Ectodermal cell (in vitro differentiated cells): ENCODE results near the gene TAX1BP3.

Source experiments
- H3K27ac ChIP-seq: 2 replicates; pipeline ENCODE4 v1.7.0; 2013; ENCODE audit warnings: mild to moderate bottlenecking, low read depth, low read length; ENCODE audit not compliant: insufficient read depth, poor library complexity, severe bottlenecking
- H3K27me3 ChIP-seq: 2 replicates; pipeline ENCODE4 v1.7.0; 2013; ENCODE audit warnings: mild to moderate bottlenecking, low read length; ENCODE audit not compliant: insufficient read depth, control insufficient read depth, poor library complexity, severe bottlenecking
- H3K36me3 ChIP-seq: one replicate; pipeline ENCODE4 v1.7.0; 2013; ENCODE audit warnings: low read length; ENCODE audit not compliant: control insufficient read depth, insufficient read depth
- H3K4me1 ChIP-seq: one replicate; pipeline ENCODE4 v1.7.0; 2013; ENCODE audit warnings: low read length; ENCODE audit not compliant: control insufficient read depth, insufficient read depth
- H3K4me3 ChIP-seq: 2 replicates; pipeline ENCODE4 v1.7.0; 2013; ENCODE audit warnings: low read depth, low read length, control low read depth; ENCODE audit not compliant: insufficient read depth
- H3K9me3 ChIP-seq: 2 replicates; pipeline ENCODE4 v1.7.0; 2013; ENCODE audit warnings: mild to moderate bottlenecking, low read length, moderate library complexity; ENCODE audit not compliant: control insufficient read depth
- whole genome bisulfite sequencing, 2 experiments: methylation state at CpG; one replicate each; pipeline ENCODE4 v1.1.7; 2013; ENCODE audit warnings: missing lambda C conversion rate in 2 of 2; 5-methylcytosine and 5-hydroxymethylcytosine counted together

The TAX1BP3 gene

DNA sequence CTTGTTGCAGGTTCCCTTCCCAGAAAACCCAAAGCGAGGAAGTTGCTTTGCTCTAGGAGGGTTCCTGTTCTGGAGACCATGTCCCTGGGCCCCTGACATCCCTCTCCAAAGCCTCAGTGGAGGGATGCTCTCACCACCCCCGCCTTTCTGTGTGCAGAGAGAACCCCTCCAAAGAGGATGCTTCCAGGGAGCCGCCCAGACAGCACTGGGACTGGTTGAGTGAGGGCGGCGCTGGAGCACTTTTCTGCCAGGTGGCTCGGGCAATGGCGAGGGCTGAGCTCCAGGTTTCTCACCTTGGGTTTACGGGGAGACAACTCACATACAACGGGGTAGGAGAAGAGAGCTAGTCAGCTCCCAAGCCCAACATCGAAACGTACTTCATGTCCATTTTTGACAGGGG is 7.5 kb upstream of the TAX1BP3 start:
- no peaks in the 10 kb centered on the region for H3K4me1 ChIP-seq
- no peaks in the 10 kb centered on the region for H3K9me3 ChIP-seq
- no peak overlapping the region for H3K4me3 ChIP-seq
- H3K27ac ChIP-seq, result no peak overlapping the region
- 92 to 93% methylated on average over 11 of the region's 11 CpGs for WGBS, 2 experiments
- H3K36me3 ChIP-seq, result no peaks in the 10 kb centered on the region
- H3K27me3 ChIP-seq, result no peaks in the 10 kb centered on the region

DNA sequence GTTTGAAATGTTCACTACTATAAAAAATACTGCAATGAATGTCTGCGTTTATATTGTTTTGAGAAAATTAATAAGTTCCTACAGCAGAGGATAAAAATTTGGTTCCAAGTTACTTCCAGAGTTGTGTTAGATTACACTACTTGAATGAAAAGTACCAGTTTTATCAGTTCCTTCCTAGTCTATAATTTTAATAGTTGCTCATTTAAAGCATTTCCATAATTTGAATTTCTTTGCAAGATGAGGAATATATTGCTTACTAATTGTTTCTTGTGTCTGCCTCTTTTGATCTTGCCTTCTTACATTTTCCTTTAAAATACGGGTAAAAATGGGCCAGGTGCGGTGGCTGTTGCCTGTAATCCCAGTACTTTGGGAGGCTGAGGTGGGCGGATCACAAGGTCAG is 4.2 kb upstream of the TAX1BP3 start:
- Histone ChIP-seq H3K27ac (no peak overlapping the region), H3K4me1 (peaks cover under 1% of the 10 kb centered on the region), H3K4me3 (no peak overlapping the region), H3K9me3 (no peaks in the 10 kb centered on the region), H3K27me3 (no peaks in the 10 kb centered on the region), H3K36me3 (no peaks in the 10 kb centered on the region)
- WGBS, 2 experiments, result 87 to 90% methylated on average over 3 to 4 of the region's 4 CpGs

DNA sequence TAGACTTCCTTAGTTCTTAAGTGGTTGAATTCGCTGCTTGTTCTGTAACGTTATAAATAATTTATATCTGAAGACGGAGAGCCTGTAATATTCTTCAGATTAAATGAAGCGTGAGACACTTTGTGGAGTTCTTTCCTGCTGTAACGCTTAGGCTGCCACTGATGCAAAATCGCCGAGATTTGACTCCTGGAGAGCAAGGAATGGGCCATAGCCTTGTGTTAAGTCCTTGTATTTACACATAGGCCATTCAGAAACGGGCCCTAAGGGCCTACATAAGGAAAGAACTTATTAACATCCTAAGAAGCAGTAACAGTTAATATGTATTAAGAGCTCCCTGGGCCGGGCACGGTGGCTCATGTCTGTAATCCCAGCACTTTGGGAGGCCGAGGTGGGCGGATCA is 1.2 kb upstream of the TAX1BP3 start:
- Histone ChIP-seq H3K36me3 (peaks cover 2% of the 10 kb centered on the region), H3K4me3 (peak overlapping the region; percentile 94), H3K9me3 (no peaks in the 10 kb centered on the region), H3K27ac (no peak overlapping the region), H3K27me3 (no peaks in the 10 kb centered on the region), H3K4me1 (peaks cover 5% of the 10 kb centered on the region)
- 57% methylated on average over 11 to 12 of the region's 12 CpGs for WGBS, 2 experiments

DNA sequence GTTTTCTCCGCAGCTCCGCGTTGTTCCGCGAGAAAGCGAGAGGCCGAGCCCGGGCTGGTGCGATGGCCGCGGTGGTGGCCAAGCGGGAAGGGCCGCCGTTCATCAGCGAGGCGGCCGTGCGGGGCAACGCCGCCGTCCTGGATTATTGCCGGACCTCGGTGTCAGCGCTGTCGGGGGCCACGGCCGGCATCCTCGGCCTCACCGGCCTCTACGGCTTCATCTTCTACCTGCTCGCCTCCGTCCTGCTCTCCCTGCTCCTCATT is 638 bp upstream of the TAX1BP3 start:
- Histone ChIP-seq H3K27ac (peak overlapping the region; percentile 19), H3K36me3 (peaks cover 5% of the 10 kb centered on the region), H3K9me3 (no peaks in the 10 kb centered on the region), H3K27me3 (no peaks in the 10 kb centered on the region), H3K4me1 (peaks cover 5% of the 10 kb centered on the region), H3K4me3 (peak overlapping the region; percentile 94)
- 0 to 1% methylated on average over 32 of the region's 32 CpGs for WGBS, 2 experiments

DNA sequence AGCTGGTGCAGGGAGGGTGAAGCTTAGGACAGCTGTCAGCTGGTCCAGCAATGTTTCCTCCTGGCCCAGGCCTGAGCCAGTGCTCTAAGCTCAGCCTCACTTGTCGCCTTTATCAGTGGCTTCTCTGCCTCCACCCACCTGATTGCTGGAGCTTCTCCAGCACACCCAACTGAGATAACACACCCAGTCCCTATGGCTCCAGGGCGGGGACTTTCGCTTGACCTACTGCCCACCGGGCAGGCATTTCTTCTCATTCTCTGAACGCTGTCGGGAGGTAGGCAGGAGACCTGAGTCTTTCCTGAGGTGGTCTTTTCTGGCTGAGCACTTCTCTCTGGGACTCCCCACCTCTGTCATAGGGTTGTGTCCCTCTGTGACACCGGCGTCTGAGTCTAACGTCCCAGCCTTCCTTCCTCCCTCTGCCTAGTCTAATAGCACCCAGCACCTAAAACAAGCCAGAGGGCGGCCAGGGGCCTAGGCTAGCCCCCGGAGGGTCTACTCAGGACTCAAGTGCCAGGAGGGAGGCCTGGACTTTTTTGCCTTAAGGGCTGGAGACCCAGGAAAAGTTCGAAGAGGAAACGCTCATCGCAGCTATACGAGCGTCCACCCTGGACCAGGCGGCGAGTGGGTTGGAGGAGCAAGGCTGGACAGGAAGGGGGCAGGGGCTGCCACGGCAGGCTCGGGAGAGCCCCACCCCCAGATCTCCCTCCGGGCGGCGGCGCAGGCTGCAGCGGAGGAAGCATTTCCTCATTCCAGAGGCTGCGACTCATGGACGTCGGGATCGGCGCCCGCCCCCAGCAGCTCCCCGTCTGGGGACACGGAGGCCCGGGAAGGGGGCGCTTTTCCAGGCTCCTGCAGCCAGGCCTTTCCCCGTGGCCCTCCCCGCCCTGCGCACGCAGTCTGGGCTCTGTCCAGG is 756 bp downstream of the TAX1BP3 start:
- peak overlapping the region; percentile 94 for H3K4me3 ChIP-seq
- no peaks in the 10 kb centered on the region for H3K27me3 ChIP-seq
- no peaks in the 10 kb centered on the region for H3K9me3 ChIP-seq
- peak overlapping the region; percentile 95 for H3K27ac ChIP-seq
- H3K36me3 ChIP-seq, result peaks cover 5% of the 10 kb centered on the region
- H3K4me1 ChIP-seq, result peaks cover 14% of the 10 kb centered on the region
- WGBS, 2 experiments, result 8 to 9% methylated on average over 39 of the region's 39 CpGs

DNA sequence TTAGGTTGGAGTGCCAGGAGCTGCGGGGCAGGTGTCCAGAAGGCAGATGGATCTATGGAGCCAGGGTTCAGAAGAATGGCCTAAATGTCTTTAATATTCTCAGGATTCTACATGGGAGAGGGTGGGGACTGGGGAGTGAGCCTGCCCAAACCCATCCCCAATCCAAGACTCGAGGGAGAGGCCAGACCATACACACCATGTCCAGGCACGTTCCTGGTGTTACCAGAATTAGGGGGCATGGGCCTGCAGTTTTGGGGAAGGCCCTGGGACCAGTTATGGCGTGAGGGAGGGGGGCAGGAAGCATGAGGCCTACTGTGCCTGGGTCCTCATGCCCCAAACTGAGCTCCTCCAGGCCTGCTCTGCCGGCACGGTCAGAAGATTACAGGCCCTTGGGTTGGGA is 1.9 kb downstream of the TAX1BP3 start:
- Histone ChIP-seq H3K4me3 (no peak overlapping the region), H3K4me1 (peaks cover 14% of the 10 kb centered on the region), H3K36me3 (peaks cover 5% of the 10 kb centered on the region), H3K9me3 (no peaks in the 10 kb centered on the region), H3K27me3 (no peaks in the 10 kb centered on the region), H3K27ac (no peak overlapping the region)
- 93 to 97% methylated on average over 6 of the region's 6 CpGs for WGBS, 2 experiments

DNA sequence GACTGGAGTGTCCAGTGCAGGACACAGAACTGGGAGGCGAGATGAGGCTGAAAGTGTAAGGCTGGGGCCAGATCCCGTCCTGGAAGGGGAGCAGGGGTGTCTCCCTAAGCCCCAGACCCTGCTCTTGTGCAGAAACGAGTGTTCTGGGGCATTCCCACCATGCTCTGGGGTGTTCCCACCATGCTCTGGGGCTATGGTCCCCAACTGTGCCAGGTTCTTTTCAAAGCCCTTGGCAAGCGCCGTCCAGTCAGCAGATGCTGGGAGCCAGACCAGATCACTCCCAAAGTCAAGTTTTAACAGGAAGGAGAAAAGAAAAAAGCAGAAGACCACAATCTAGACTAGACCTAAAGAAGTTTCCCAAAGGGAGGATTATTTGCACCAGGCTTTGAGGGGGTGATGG is 2.5 kb downstream of the TAX1BP3 start:
- H3K27ac ChIP-seq, result no peak overlapping the region
- 95 to 97% methylated on average over 5 of the region's 5 CpGs for WGBS, 2 experiments
- H3K4me3 ChIP-seq, result no peak overlapping the region
- H3K4me1 ChIP-seq, result peaks cover 14% of the 10 kb centered on the region
- H3K27me3 ChIP-seq, result no peaks in the 10 kb centered on the region
- H3K9me3 ChIP-seq, result no peaks in the 10 kb centered on the region
- peaks cover 5% of the 10 kb centered on the region for H3K36me3 ChIP-seq

DNA sequence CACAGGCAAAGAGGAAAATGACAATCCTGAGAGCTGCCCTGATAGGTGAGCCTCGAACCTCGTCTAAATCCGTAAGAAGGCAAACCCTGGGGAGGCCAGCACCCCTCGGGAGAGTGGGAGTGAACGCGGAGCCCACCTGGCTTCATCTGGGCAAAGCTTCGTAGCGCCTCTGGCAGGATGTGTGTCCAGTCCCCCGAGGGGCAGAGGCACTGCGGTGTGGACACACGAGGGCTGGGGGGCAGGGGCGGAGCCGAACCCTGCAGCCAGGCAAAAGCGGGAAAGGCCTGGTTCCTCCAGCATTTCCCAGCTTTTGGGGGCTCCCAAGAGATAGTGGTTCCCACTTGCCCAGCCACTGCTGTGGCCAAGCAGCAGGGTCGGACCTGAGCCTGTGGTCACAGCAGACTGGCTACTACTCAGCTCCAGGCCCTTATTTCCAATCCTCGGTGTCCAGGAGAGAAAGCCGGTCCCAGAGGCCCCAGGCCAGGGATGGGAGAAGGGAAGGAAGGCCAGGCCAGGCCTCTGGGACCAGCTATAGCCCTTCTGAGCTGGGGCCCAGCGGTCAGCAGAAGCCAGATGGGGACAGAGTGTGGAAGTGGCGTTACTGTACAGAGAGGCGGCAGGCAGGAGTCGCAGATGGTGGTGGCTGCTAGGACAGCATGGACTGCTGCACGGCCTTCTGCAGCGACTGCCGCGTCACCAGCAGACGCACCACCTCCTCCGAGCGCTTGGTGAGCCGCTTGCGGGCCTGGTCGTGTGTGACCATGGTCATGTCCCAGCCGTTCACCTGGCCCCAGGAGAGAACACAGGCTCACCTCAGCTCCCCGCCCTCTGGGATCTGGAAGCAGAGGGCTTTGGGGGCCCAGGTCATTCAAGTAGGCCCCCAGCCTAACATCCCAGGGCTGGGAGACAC is 5.0 kb downstream of the TAX1BP3 start:
- 92 to 93% methylated on average over 33 of the region's 33 CpGs for WGBS, 2 experiments
- Histone ChIP-seq H3K27ac (no peak overlapping the region), H3K4me1 (peaks cover 14% of the 10 kb centered on the region), H3K4me3 (no peak overlapping the region), H3K9me3 (no peaks in the 10 kb centered on the region), H3K27me3 (no peaks in the 10 kb centered on the region), H3K36me3 (peaks cover 5% of the 10 kb centered on the region)

DNA sequence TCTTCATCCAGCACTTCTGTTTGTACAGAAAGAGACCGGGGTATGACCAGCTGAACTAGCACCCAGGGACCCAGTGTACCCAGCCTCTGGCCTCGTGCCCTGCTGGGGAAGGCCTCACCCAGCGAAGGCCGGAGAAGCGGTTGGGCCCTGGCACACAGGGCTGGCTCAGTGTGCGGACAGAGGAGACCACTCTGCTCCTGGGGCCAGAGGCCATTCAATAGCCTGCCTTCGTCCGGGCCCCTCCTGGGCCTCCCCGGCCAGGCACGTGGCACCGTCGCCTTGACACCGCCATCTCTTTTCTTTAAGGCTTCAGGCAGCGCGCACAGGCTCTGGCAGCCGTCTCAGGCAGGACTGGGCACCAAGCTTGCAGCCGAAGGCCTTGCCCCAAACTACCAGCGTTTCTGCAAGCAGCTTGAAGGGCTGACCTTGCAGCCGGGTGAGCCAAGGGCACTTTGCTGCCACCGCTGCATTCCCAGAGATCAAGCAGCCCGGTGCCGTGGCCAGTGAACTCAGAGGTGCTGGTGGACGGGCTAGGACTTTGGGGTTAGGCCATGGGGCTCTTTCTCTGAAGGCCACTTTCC is 8.0 kb downstream of the TAX1BP3 start:
- Histone ChIP-seq H3K9me3 (no peaks in the 10 kb centered on the region), H3K36me3 (peaks cover 5% of the 10 kb centered on the region), H3K4me3 (no peak overlapping the region), H3K27ac (no peak overlapping the region), H3K27me3 (no peaks in the 10 kb centered on the region), H3K4me1 (peaks cover 8% of the 10 kb centered on the region)
- 94 to 96% methylated on average over 23 of the region's 23 CpGs for WGBS, 2 experiments

DNA sequence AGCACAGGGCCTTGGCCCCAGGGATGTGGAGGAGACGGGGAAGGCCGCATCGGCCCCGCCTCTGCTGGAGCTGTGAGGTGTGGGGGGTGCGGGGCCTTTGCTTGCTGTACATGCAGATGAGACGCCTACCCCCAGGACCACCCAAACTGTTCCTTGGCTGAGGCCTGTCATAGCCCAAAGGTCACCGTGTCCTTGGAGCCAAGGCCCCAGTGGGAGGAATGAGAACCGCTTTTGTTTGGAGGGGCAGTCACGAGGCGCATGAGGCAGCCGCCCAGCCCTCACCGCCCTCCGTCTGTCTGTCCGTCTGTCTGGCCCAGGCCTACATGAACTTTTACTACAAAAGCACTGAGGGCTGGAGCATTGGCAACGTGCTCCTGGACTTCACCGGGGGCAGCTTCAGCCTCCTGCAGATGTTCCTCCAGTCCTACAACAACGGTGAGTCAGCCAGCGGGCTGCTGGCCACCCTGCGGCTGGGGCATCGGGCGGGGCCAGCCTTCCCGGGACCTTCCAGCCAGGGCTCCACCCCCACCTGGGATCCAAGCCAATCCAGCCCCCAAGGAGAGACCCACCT is 8.8 kb downstream of the TAX1BP3 start:
- Histone ChIP-seq H3K27me3 (no peaks in the 10 kb centered on the region), H3K4me3 (no peak overlapping the region), H3K9me3 (no peaks in the 10 kb centered on the region), H3K36me3 (peaks cover 4% of the 10 kb centered on the region), H3K4me1 (peaks cover 8% of the 10 kb centered on the region), H3K27ac (no peak overlapping the region)
- 90% methylated on average over 22 of the region's 22 CpGs for WGBS, 2 experiments
